NK-92 (cell line): Measurements from ENCODE around the gene SLC5A6.

Experiments used
- DNase-seq: peaks from one replicate; lab custom pipeline; 2025; ENCODE audit not compliant: unreplicated experiment; lab: John Stamatoyannopoulos, UW

Gene SLC5A6

DNA sequence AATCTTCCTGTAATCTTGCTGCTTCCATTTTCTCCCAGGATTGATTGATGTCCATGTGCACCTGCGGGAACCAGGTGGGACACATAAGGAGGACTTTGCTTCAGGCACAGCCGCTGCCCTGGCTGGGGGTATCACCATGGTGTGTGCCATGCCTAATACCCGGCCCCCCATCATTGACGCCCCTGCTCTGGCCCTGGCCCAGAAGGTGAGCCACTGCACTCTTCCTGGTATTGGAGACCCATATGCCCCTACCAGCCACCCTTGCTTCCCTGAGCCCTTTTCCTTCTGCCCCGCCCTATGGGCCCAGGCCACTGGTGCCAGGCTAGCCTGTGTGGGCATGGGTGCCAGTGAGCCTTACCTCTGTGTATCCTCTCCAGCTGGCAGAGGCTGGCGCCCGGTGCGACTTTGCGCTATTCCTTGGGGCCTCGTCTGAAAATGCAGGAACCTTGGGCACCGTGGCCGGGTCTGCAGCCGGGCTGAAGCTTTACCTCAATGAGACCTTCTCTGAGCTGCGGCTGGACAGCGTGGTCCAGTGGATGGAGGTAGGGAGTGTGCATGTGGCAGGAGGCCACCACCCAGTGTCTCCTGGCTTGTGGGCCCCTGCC lies 25.4 kb upstream of the SLC5A6 start:
- DNase-seq: no peak

- no peak for DNase-seq
These were observed 24.6 kb upstream of the SLC5A6 start for GRCh38 chr2:27236626-27237025.

- DNase-seq: no peak
These were observed 24.1 kb upstream of the SLC5A6 start for GRCh38 chr2:27236136-27236535.

GRCh38 chr2:27233341-27233740 lies 21.3 kb upstream of the SLC5A6 start:
- no peak for DNase-seq

DNA sequence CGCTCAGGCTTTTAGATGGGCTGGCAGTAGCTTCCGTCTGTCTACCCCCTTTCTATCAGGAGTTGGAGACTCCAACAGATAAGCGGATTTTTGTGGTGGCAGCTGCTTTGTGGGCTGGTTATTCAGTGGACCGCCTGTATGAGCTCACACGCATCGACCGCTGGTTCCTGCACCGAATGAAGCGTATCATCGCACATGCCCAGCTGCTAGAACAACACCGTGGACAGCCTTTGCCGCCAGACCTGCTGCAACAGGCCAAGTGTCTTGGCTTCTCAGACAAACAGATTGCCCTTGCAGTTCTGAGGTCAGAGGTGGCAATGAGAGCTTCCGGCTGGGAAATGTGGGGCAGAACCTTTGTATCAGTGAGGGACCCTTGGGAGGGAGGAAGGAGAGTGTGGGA lies 19.9 kb upstream of the SLC5A6 start:
- DNase-seq: no peak

DNA sequence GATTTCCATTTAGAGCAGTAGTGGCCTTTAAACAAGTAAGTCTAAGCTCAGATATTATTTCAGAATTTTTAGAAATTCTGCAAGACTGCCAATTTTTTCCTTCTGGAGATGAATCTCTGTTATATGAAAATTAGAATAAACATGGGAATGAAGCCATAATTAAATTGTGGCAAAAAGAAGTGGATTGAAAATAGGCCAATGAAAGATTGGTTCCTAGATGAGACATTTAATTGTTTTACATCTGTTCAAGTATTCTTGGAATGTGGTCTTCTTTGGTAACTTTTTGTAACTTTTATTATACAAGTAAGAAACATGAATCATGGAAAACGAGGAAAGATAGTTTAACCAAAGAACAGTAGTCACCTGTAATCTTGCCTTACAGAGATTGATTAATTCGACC lies 15.4 kb upstream of the SLC5A6 start:
- DNase-seq: no peak

DNA sequence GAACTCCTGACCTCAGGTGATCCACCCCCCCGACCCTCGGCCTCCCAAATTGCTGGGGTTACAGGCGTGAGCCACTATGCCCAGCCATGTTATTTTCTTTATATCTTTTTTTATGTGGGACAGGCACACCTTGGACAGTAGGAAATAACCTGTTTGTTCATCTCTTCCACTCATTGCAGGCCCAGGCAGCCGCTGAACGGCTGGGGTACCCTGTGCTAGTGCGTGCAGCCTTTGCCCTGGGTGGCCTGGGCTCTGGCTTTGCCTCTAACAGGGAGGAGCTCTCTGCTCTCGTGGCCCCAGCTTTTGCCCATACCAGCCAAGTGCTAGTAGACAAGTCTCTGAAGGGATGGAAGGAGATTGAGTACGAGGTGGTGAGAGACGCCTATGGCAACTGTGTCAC lies 13.5 kb upstream of the SLC5A6 start:
- DNase-seq: no peak

GRCh38 chr2:27223416-27223815 lies 11.3 kb upstream of the SLC5A6 start:
- no peak for DNase-seq

GRCh38 chr2:27222407-27222806 lies 10.3 kb upstream of the SLC5A6 start:
- DNase-seq: no peak

DNA sequence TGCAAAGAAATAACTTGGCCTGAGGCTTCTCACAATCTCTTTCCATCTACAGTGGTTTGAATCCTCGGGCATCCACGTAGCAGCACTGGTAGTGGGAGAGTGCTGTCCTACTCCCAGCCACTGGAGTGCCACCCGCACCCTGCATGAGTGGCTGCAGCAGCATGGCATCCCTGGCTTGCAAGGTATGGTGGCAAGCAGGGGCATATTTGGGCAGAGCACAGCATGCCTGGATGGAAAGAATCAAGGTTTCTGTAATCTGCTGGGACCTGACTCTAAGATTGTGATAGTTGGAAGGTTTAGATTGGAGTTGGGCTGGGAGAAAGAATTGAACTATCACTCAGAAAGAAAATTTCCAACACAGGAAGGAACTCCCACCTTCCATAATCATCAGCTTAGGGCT lies 9.1 kb upstream of the SLC5A6 start:
- DNase-seq: no peak

DNA sequence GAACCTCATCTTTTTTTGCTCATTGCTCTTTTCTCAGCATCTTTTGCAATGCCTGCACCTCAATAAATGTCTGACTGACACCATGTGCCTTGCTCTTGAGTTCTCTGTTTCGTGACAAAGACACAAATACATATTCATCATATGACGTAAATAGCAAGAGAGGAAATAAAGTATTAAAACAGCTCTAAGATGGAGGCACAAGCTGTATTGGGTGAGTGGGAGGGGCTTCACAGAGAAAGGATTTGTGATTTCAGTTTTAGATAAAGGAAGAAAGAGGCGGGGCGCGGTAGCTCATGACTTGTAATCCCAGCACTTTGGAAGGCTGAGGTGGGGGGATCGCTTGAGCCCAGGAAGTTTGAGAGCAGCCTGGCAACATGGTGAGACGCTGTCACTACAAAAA lies 8.0 kb upstream of the SLC5A6 start:
- no peak for DNase-seq

DNA sequence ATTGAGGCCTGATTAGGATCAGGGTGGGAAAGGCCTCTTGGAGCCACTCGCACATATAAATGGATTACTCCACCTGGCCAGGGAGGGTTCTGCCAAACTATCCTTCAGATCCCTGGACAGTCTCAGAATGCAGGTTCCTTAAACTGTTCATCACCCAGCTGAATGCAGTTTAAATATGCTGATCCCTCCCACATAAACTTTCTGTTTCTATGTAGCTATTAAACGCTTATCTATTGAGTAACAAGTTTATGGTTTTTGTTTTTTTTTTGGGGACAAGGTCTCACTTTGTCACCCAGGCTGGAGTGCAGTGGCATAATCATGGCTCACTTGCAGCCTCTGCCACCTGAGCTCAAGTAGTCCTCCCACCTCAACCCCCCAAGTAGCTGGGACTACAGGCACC lies 7.0 kb upstream of the SLC5A6 start:
- no peak for DNase-seq

GRCh38 chr2:27218614-27219013 lies 6.5 kb upstream of the SLC5A6 start:
- DNase-seq: no peak

DNA sequence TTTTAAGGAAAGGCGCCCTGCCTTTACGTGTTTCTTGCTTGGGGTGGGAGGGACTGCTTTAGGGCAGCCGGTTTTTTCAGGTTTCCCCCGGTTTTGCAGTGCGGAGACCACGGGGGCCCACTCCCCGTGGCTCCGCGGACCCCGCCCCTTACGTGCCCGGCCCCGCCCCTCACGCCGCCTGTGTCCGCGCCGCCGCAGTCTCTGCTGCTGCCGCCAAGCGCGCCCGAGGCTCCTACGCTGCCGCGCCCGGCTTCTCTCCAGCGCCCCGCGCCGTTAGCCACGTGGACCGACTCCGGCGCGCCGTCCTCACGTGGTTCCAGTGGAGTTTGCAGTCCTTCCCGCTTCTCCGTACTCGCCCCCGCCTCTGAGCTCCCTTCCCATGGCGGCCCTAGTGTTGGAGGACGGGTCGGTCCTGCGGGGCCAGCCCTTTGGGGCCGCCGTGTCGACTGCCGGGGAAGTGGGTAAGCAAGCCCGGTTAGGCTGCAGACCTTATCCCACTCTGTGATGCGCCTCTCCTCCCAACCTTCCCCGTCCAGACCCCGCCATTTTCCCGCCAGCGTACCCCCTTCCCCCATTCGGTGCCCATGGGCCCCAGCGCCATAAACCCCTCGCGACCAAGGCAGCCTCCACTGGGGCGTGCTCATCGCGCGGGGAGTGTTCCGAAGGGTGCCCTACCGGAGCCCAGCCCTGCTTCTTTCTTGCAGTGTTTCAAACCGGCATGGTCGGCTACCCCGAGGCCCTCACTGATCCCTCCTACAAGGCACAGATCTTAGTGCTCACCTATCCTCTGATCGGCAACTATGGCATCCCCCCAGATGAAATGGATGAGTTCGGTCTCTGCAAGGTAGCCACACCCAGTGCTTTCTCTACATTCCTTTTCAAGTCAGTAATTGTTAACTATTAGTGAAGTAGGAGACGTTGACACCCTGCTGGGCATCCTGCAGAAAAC lies 5.4 kb upstream of the SLC5A6 start, which contains the start of gene CAD:
TSS of gene CAD (plus strand) at position 197 of the 949 bp plus-strand sequence. CDS start at position 380, 183 bp downstream.
- no peak for DNase-seq

DNA sequence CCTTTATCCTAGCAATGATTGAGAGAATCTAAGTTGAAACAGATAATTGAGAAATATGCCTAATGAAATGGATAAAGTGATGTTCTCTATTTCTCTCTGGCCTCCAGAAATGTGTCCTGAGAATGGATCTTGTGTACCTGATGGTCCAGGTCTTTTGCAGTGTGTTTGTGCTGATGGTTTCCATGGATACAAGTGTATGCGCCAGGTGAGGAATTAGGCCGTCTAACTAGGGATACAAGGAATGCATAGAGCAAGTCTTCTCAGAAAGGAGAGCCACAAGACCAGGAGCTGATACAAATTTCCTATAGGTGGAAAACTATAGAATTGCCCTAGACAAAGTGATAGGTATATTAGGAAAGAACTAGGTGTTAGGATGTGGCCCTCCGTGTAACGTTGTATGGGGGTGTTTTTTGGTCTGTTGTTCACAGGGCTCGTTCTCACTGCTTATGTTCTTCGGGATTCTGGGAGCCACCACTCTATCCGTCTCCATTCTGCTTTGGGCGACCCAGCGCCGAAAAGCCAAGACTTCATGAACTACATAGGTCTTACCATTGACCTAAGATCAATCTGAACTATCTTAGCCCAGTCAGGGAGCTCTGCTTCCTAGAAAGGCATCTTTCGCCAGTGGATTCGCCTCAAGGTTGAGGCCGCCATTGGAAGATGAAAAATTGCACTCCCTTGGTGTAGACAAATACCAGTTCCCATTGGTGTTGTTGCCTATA lies 4.5 kb upstream of the SLC5A6 start:
- no peak for DNase-seq

- DNase-seq: no peak
These were observed 2.9 kb upstream of the SLC5A6 start for GRCh38 chr2:27214941-27215340.

- DNase-seq: no peak
These were observed 781 bp upstream of the SLC5A6 start for GRCh38 chr2:27212626-27213471.

DNA sequence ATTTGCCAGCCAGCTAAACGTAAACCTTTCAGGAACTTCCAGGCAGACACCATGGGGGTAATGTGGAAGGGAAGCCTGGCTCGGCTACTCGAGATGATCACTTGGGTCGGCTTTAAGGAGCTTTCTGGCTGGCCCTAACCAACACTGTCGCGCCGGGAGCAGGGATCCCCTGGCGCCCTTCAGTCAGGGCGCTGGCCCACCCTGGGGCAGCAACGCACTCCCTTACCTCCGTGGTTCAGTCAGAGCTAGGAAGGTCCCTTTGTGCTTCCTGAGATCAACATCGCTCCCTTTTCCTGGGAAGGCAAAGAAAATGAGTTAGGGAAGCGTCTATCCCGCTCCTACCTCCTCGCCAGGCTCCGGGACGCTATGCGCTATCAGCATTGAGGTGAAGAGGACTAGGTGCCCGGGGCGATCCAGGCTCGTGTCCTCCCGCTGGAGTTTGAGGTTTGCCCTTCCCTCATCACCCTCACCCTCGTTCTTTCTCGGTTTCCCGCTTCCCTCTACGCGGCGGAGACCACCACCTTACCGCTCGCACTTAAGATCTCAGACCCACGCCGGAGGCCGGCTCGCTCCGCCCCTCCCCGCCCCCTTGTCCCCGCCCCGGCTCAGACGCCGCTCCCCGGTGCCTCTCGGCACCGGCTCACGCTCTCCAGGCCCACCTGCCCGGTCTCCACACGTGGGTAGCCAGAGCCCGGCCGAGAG lies 676 bp downstream of the SLC5A6 start:
- DNase-seq: no peak

- DNase-seq: no peak
These were observed 2.3 kb downstream of the SLC5A6 start for GRCh38 chr2:27209621-27210401.
